HT-29 (cell line): ENCODE data around the gene RAP1GAP. TPM values are rescaled to one million over a fixed set of nuclear protein-coding genes. Genes with fewer than 3 reads are reported as not detected.

Experiments used
- DNase-seq: peaks from one replicate; pipeline ENCODE4 v3.0.0-alpha.2; 2015; ENCODE audit warnings: low spot score
- total RNA-seq: library from RNA; depleted of rRNA; stranded (reverse); fragments of >200 nt; shearing (Covaris generic); gene quantifications from 2 replicates; pipeline ENCODE4 v1.2.3, GENCODE V29; 2014

The RAP1GAP gene
- total RNA-seq, 1 experiment from 2014 or later, result 69.0 TPM

DNA sequence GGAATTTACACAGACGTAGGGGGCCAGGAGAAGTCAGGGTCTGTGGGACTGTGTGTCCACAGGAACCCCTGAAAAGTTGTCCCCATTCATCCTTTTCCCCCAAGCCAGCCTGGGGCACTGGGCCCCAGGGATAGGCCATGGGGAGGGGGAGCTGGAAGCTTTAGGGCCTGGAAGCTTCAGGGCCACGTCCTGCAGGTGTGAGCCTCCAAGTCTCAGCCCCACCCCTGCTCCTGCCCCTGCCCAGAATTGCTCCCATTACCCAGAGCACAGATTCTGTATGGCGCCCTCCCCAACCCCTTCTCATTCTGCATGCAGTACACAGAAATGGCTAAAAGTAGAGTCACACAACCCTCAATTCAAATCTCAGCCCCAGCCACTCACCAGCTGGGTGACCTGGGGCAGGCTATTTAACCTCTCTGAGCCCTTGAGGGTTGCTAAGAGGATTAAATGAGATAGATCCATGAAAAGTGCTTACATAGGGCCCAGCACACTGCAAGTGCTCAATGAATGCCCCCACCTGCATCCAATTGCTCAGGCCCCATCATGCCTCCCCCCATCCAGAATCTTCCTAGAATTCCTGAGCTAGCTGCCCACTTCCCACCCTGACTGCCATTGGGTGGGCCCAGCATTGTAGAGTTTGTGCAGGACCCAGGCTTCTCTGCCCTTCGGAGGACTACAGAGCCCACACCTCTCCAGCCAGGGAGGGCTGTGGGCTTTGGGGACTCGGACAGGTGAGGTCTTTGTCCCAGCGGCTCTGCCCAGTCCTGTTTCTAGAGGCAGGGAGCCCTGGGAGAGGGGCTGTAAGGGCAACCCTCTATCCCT lies 6.5 kb downstream of the RAP1GAP start:
- no peak for DNase-seq

DNA sequence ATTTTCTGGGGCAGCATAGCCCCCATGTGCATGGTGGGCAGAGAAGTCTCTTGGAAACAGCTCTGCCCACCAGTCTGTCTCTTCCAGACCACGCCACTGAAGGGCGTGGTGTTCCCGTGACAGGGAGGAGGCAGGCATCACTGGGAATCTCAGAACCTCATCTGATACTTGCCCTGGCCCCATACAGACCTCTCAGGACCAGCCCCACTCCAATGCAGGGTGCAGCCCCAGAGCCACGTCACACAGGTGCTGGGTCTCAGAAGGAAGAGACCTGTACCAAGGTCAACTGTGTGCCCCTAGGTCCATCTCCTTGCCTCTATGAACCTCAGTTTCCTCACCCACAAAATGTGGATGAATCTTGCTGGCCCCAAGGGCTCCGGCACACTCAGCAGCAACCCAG lies 7.3 kb downstream of the RAP1GAP start:
- DNase-seq, result no peak

GRCh38 chr1:21659924-21660326 lies 9.2 kb downstream of the RAP1GAP start:
- no peak for DNase-seq

DNA sequence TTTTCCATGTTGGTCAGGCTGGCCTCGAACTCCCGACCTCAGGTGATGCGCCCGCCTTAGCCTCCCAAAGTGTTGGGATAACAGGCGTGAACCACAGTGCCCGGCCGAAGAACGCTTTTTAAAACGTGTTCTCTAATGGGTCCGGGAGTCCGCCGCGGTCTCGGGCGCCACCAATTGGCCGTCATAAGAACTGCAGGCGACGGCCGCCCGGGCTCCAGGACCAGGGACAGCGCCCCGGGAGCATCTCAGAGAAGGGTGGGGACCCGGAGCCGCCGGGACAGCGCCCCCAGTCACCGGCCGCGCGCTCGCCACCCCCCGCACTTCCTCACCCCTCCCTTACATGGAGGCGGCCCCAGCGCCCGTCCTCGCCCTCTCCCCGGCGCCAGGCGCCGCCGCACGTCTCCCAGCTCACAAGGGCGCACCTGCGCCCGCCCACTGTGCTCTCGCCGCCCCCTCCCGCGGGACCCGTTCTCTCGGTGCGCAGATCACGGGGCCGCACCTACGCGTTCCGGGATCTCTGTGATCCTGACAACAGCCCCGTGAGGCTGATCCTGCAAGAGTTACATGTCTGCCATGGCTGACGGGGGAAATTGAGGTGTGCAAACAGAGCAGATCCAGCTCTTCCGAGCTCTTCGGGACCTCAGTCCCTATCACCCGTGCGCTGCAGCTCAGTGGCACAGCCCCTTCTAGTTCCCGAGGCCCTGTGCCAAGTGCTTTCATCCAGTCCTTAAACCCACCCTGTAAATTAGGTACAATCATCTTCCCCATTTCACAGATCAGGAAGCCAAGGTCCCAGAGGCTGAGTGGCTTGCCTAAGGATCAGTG lies 9.8 kb downstream of the RAP1GAP start:
- peak; percentile 70 for DNase-seq

GRCh38 chr1:21657456-21658190 lies 11.5 kb downstream of the RAP1GAP start:
- DNase-seq, result no peak

- peak; percentile 62 for DNase-seq
Measured at GRCh38 chr1:21655748-21656147, 13.4 kb downstream of the RAP1GAP start.

GRCh38 chr1:21655259-21655658 lies 13.9 kb downstream of the RAP1GAP start:
- no peak for DNase-seq

DNA sequence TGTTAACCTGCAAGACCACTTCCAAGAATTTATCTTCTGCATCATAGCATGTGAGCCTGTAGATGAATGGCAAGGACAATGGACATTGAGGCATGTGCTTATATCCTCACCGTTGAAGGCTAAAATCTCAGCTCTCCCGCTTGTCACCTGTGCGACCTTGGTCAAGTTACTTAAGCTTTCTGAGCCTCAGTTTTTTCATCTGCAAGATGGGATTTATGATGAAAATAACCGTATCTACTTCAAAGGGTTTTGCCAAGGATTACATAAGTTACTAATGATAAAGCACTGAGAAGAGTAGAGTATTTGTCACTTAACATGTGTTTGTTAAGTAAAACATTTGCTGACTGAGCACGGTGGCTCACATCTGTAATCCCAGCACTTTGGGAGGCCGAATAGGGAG lies 14.9 kb downstream of the RAP1GAP start:
- DNase-seq, result no peak

DNA sequence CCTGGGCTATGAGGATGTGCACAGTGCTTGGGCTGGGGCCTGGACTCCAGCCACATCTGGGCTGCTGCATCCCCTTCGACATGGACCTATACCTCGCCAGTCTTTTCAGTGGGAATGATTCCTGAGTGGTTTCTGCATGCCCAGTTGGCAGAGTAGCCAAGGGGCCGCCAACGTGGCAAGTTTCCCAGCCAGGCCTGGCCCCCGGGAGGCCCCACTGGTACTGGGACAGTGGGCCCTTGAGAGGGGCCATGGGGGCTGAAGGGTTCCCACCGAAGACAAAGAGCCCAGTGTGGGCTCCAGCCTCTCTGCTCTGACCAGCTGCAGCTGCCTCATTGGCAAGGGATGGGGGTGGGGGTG lies 15.4 kb downstream of the RAP1GAP start:
- no peak for DNase-seq

- DNase-seq, result no peak
Measured at GRCh38 chr1:21652937-21653743, 16.0 kb downstream of the RAP1GAP start.

- no peak for DNase-seq
Measured at GRCh38 chr1:21652101-21652936, 16.8 kb downstream of the RAP1GAP start.

- no peak for DNase-seq
Measured at GRCh38 chr1:21651214-21652042, 17.7 kb downstream of the RAP1GAP start.

GRCh38 chr1:21650400-21650799 lies 18.8 kb downstream of the RAP1GAP start:
- DNase-seq, result no peak

- DNase-seq, result no peak
Measured at GRCh38 chr1:21649315-21649714, 19.8 kb downstream of the RAP1GAP start.

- DNase-seq, result no peak
Measured at GRCh38 chr1:21648791-21649190, 20.4 kb downstream of the RAP1GAP start.

GRCh38 chr1:21648352-21648730 lies 20.8 kb downstream of the RAP1GAP start:
- no peak for DNase-seq

GRCh38 chr1:21647431-21648351 lies 21.5 kb downstream of the RAP1GAP start:
- DNase-seq, result peak; percentile 70

DNA sequence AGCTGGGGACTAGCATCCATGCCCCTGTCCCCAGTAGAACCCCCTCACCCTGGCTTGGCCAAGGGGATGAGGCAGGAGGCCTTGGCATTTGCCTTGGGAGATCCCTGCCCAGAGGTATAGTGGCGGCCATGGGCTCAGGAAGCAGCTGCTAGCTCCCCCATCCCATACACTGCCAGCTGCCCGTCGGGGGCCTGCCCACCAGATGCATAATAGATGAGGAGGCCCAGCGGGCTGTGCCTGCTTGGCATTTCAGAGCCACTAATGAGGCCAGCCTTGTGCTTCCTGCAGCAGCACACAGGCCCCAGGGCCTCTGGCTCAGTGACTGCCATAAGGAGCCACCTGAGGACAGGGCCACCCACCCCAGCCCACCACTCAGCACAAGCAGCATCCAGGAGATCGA lies 23.6 kb downstream of the RAP1GAP start:
- no peak for DNase-seq
